Measurements from ENCODE around the gene ZNF548. TPM values are rescaled to one million over a fixed set of nuclear protein-coding genes. Genes with fewer than 3 reads are reported as not detected.
A peak's percentile ranks its signal among the peaks of the same experiment; 100 is the strongest.

ZNF548 gene
- total and polyA plus RNA-seq, 12 donors = 5.3 to 18.8 (median 13.8) TPM

DNA sequence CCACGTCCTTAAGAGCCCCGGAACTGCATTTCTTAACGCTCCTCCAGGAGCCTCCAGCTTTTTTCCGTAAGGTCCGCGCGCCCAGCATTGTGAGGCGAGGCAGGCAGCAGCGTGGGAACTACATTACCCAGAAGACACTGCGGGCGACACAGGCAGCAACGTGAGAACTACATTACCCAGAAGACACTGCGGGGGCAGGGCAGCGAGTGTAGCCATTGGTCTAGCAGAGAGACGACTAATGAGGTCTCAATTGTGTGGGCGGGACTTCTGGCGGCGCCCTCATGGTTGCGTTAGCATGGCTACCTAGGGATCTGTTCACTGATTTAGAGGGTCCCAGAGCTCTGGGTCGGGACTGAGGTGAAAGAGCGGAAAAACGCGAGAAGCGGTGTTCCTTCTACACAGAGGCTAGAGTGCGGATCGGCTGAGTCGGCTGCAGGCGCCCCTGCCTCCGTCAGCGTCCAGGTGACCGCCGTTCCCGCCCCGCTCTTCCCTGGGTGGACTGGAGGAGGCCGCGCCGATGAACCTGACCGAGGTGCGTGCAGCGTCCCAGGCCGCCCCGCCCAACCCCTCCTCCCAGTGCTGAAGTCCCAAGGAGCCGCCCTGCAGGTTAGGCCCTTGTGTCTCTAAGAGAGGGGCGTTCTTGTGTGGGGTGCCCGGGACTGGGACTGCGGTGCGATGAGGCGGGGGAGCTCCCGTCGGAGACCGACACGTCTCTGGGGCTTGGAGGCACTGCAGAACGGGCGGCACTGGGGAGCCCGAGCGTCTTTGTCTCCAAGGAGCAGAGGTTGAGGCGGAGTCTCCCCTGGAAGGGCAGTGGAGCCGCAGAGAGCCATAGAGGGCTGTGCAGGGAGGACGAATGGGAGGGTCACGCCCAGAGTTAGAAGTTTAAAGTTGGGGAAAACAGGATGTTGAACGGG lies 45.7 kb downstream of the ZNF548 start, which contains the start of gene ZNF749:
ZNF749 (plus strand) TSS at position 264 of the 917 bp plus-strand sequence; CDS start at position 518, 254 bp downstream.
- 0% methylated on average over 61 of the region's 61 CpGs for WGBS, 2 donors
- peak within 1 kb of the TSS; percentile 80 to 96 (median 88) for H3K4me3 ChIP-seq
- H3K27ac ChIP-seq = peak within 1 kb of the TSS in 8 of 10 donors; percentile 19 to 79 (median 58)
- intact Hi-C loops (cut with DNase I) = loop anchor here in 1 of 10 donors (5.0 kb wide), 1 partner anchor 67 kb away; no protein-coding TSS in a partner anchor
- H3K4me1 ChIP-seq = peaks cover 8 to 23% (median 16%) of the 10 kb centered on the region in 9 donors
- H3K9me3 ChIP-seq = peaks cover 0 to 17% (median 0%) of the 10 kb centered on the region in 11 donors
- peaks cover 0 to 19% (median 0%) of the 10 kb centered on the region in 9 donors for H3K36me3 ChIP-seq
- no peaks in the 10 kb centered on the region for H3K27me3 ChIP-seq
- peak; percentile 95 to 99 for DNase-seq
- TF ChIP-seq, protein P1, sequence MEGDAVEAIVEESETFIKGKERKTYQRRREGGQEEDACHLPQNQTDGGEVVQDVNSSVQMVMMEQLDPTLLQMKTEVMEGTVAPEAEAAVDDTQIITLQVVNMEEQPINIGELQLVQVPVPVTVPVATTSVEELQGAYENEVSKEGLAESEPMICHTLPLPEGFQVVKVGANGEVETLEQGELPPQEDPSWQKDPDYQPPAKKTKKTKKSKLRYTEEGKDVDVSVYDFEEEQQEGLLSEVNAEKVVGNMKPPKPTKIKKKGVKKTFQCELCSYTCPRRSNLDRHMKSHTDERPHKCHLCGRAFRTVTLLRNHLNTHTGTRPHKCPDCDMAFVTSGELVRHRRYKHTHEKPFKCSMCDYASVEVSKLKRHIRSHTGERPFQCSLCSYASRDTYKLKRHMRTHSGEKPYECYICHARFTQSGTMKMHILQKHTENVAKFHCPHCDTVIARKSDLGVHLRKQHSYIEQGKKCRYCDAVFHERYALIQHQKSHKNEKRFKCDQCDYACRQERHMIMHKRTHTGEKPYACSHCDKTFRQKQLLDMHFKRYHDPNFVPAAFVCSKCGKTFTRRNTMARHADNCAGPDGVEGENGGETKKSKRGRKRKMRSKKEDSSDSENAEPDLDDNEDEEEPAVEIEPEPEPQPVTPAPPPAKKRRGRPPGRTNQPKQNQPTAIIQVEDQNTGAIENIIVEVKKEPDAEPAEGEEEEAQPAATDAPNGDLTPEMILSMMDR (IDR thresholded peaks at IDR 0.05) = no peak
- ATAC-seq = peak; percentile 98 to 100 (median 100)

DNA sequence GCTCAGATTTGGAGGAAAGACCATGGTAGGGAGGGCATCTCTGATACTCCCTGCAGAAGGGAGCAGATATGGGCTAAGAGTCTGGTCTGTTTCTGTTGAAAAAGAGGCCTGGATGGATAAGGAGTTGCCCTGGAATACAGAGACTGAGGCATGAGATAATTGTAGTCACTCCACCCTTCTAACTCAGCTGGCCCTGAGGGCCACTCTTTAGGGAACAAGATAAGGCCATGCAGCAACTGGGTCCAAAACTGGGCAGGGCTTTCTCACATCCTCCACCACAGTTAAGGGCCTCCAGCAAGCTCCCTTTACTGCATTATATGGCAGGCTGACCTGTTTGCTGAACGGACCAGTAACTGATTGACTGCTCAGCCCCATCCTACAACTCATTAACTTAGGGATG lies 46.8 kb downstream of the ZNF548 start:
- DNase-seq (no peak), ATAC-seq (no peak)
- Histone ChIP-seq H3K36me3 (peaks cover 0 to 15% (median 0%) of the 10 kb centered on the region in 9 donors), H3K27ac (no peak overlapping the region), H3K9me3 (peaks cover 0 to 28% (median 0%) of the 10 kb centered on the region in 11 donors), H3K4me1 (peaks cover 8 to 23% (median 16%) of the 10 kb centered on the region in 9 donors), H3K27me3 (no peaks in the 10 kb centered on the region), H3K4me3 (peak overlapping the region in 6 of 10 donors; percentile 80 to 96 (median 88))
- TF ChIP-seq, protein P1 (IDR thresholded peaks at IDR 0.05) = no peak
- 75 to 89% methylated on average over 1 of the region's 1 CpG for WGBS, 2 donors
- intact Hi-C loops (cut with DNase I) = loop anchor here in 1 of 10 donors (5.0 kb wide), 1 partner anchor 66 kb away; no protein-coding TSS in a partner anchor

DNA sequence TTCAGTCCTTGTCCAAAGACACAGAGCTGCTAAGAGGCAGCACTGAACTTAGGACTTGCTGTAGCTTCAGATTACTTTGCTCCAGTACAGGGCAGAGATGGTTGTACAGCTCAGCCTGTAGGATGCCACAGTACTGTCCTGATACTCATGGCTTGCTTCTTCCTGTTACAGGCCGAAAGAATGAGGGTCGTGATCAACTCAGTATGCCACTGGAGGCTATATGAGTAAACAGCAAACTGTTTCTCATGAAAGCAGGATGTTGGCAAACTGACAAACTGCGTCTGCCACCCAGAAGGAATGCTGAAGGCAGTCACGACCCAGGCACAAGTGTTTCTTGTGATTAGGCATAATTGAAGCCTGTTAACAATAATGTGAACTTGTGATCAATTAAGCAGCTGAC lies 48.3 kb downstream of the ZNF548 start:
- WGBS, 2 donors = 57 to 70% methylated on average over 4 of the region's 4 CpGs
- Histone ChIP-seq H3K36me3 (peaks cover 0 to 22% (median 0%) of the 10 kb centered on the region in 9 donors), H3K9me3 (peaks cover 0 to 43% (median 0%) of the 10 kb centered on the region in 11 donors), H3K4me3 (no peak overlapping the region), H3K27me3 (no peaks in the 10 kb centered on the region), H3K4me1 (peaks cover 8 to 26% (median 16%) of the 10 kb centered on the region in 9 donors), H3K27ac (no peak overlapping the region)
- DNase-seq (no peak), ATAC-seq (no peak)
- intact Hi-C loops (cut with DNase I) = loop anchor here in 1 of 10 donors (5.0 kb wide), 1 partner anchor 64 kb away; no protein-coding TSS in a partner anchor
- TF ChIP-seq, protein P1 (IDR thresholded peaks at IDR 0.05) = no peak

DNA sequence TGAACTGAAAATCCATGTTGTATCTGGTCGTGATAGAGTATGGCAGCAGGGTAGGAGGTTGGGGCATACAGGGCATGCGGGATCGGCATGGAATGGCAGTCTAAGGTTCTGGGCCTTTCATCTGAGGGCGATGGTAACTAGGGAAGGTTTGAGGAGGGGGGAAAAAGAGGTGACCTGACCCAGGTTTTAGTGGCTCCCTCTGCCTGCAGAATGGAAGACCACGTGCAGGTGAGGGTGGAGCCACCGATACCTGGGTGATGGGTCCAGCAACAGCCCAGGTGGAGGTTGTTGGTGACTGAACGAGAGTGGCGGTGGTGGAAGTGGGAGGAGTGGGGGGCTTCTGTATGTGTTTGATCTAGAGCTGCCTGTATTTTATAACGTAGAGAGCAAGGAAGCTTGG lies 49.3 kb downstream of the ZNF548 start:
- no peak for ATAC-seq
- Histone ChIP-seq H3K36me3 (peaks cover 0 to 32% (median 1%) of the 10 kb centered on the region in 9 donors), H3K4me1 (peaks cover 8 to 26% (median 16%) of the 10 kb centered on the region in 9 donors), H3K27me3 (no peaks in the 10 kb centered on the region), H3K9me3 (peaks cover 0 to 53% (median 0%) of the 10 kb centered on the region in 11 donors), H3K27ac (no peak overlapping the region), H3K4me3 (no peak overlapping the region)
- TF ChIP-seq, protein P1 (IDR thresholded peaks at IDR 0.05) = no peak
- no peak for DNase-seq
- 88 to 94% methylated on average over 9 of the region's 9 CpGs for WGBS, 2 donors
- intact Hi-C loops (cut with DNase I) = loop anchor here in 1 of 10 donors (5.0 kb wide), 1 partner anchor 63 kb away; no protein-coding TSS in a partner anchor

Measured in heart right ventricle (tissue), 16 donors.